Measurements from ENCODE around the gene RNF144A.
A peak's percentile ranks its signal among the peaks of the same experiment; 100 is the strongest.

- TF ChIP-seq, protein P1, sequence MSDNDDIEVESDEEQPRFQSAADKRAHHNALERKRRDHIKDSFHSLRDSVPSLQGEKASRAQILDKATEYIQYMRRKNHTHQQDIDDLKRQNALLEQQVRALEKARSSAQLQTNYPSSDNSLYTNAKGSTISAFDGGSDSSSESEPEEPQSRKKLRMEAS (CRISPR knock-in tag; IDR thresholded peaks at IDR 0.05) = no peak; the same call in 1 of the 2 replicates
- TF ChIP-seq NR3C1 (CRISPR knock-in tag; conservative IDR thresholded peaks at IDR 0.05; ENCODE audit: low read depth) (no peak), ARID4B (CRISPR knock-in tag; IDR thresholded peaks at IDR 0.05; ENCODE audit: borderline replicate concordance) (no peak), TCF7 (CRISPR knock-in tag; IDR thresholded peaks at IDR 0.05; ENCODE audit: low read depth) (no peak), NR1H2 (CRISPR knock-in tag; IDR thresholded peaks at IDR 0.05) (no peak), JUN (CRISPR knock-in tag; IDR thresholded peaks at IDR 0.05) (no peak), ZNF423 (CRISPR knock-in tag; IDR thresholded peaks at IDR 0.05) (no peak), CREM (CRISPR knock-in tag; IDR thresholded peaks at IDR 0.05) (no peak)
- TF ChIP-seq, protein P2, sequence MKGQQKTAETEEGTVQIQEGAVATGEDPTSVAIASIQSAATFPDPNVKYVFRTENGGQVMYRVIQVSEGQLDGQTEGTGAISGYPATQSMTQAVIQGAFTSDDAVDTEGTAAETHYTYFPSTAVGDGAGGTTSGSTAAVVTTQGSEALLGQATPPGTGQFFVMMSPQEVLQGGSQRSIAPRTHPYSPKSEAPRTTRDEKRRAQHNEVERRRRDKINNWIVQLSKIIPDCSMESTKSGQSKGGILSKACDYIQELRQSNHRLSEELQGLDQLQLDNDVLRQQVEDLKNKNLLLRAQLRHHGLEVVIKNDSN (CRISPR knock-in tag; IDR thresholded peaks at IDR 0.05) = no peak
- TF ChIP-seq, protein P3, sequence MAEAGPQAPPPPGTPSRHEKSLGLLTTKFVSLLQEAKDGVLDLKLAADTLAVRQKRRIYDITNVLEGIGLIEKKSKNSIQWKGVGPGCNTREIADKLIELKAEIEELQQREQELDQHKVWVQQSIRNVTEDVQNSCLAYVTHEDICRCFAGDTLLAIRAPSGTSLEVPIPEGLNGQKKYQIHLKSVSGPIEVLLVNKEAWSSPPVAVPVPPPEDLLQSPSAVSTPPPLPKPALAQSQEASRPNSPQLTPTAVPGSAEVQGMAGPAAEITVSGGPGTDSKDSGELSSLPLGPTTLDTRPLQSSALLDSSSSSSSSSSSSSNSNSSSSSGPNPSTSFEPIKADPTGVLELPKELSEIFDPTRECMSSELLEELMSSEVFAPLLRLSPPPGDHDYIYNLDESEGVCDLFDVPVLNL (CRISPR knock-in tag; IDR thresholded peaks at IDR 0.05; ENCODE audit: borderline replicate concordance, low read depth) = no peak
- TF ChIP-seq, protein P4, sequence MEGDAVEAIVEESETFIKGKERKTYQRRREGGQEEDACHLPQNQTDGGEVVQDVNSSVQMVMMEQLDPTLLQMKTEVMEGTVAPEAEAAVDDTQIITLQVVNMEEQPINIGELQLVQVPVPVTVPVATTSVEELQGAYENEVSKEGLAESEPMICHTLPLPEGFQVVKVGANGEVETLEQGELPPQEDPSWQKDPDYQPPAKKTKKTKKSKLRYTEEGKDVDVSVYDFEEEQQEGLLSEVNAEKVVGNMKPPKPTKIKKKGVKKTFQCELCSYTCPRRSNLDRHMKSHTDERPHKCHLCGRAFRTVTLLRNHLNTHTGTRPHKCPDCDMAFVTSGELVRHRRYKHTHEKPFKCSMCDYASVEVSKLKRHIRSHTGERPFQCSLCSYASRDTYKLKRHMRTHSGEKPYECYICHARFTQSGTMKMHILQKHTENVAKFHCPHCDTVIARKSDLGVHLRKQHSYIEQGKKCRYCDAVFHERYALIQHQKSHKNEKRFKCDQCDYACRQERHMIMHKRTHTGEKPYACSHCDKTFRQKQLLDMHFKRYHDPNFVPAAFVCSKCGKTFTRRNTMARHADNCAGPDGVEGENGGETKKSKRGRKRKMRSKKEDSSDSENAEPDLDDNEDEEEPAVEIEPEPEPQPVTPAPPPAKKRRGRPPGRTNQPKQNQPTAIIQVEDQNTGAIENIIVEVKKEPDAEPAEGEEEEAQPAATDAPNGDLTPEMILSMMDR (IDR thresholded peaks at IDR 0.05) = peak; percentile 71
Observed at GRCh38 chr2:7037340-7038333, 120.4 kb downstream of the RNF144A start.
